ENCODE data around the gene AFF3.

Gene AFF3

DNA sequence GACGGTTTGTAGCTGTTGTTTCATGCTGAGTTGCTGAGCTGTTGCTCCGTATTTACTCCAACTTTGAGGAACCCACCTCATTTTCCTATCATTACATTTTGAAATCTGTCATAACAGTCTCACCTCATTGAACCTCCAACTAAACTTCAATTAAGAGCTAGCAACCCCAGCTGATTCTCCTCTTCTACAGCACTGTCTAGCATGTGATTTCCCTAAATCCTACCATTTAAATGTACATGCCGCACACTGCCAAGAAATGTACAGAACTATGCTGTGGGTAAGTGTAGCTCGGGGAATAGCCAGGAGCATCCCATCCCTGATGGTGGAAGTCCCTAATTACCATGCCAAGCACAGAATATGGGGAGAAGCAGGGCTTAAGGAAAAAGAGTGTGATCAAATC is 299.9 kb downstream of the AFF3 start:
- TF ChIP-seq, protein P1, sequence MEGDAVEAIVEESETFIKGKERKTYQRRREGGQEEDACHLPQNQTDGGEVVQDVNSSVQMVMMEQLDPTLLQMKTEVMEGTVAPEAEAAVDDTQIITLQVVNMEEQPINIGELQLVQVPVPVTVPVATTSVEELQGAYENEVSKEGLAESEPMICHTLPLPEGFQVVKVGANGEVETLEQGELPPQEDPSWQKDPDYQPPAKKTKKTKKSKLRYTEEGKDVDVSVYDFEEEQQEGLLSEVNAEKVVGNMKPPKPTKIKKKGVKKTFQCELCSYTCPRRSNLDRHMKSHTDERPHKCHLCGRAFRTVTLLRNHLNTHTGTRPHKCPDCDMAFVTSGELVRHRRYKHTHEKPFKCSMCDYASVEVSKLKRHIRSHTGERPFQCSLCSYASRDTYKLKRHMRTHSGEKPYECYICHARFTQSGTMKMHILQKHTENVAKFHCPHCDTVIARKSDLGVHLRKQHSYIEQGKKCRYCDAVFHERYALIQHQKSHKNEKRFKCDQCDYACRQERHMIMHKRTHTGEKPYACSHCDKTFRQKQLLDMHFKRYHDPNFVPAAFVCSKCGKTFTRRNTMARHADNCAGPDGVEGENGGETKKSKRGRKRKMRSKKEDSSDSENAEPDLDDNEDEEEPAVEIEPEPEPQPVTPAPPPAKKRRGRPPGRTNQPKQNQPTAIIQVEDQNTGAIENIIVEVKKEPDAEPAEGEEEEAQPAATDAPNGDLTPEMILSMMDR (IDR thresholded peaks at IDR 0.05; ENCODE audit: control extremely low read depth, extremely low read depth, low read depth, missing control alignments) = no peak
- no peak for DNase-seq (ENCODE audit: extremely low spot score)
- POLR2A ChIA-PET = no interaction called here
- CTCF ChIA-PET = interaction anchor here (1.6 kb wide), 1 partner anchor 9 kb away, joined by 6 read pairs; no protein-coding TSS in a partner anchor

GRCh38 chr2:99841749-99842148 is 300.6 kb downstream of the AFF3 start:
- CTCF ChIA-PET = interaction anchor here (1.6 kb wide), 1 partner anchor 9 kb away, joined by 6 read pairs; no protein-coding TSS in a partner anchor
- POLR2A ChIA-PET = no interaction called here
- TF ChIP-seq, protein P1 (IDR thresholded peaks at IDR 0.05; ENCODE audit: control extremely low read depth, extremely low read depth, low read depth, missing control alignments) = no peak
- DNase-seq (ENCODE audit: extremely low spot score) = no peak

- ChIA-PET CTCF (interaction anchor here (0.8 kb wide), 1 partner anchor 9 kb away, joined by 3 read pairs; no protein-coding TSS in a partner anchor), POLR2A (no interaction called here)
- TF ChIP-seq, protein P1 (IDR thresholded peaks at IDR 0.05; ENCODE audit: control extremely low read depth, extremely low read depth, low read depth, missing control alignments) = no peak
- DNase-seq (ENCODE audit: extremely low spot score) = no peak
These were observed 301.6 kb downstream of the AFF3 start for GRCh38 chr2:99840831-99841230.

DNA sequence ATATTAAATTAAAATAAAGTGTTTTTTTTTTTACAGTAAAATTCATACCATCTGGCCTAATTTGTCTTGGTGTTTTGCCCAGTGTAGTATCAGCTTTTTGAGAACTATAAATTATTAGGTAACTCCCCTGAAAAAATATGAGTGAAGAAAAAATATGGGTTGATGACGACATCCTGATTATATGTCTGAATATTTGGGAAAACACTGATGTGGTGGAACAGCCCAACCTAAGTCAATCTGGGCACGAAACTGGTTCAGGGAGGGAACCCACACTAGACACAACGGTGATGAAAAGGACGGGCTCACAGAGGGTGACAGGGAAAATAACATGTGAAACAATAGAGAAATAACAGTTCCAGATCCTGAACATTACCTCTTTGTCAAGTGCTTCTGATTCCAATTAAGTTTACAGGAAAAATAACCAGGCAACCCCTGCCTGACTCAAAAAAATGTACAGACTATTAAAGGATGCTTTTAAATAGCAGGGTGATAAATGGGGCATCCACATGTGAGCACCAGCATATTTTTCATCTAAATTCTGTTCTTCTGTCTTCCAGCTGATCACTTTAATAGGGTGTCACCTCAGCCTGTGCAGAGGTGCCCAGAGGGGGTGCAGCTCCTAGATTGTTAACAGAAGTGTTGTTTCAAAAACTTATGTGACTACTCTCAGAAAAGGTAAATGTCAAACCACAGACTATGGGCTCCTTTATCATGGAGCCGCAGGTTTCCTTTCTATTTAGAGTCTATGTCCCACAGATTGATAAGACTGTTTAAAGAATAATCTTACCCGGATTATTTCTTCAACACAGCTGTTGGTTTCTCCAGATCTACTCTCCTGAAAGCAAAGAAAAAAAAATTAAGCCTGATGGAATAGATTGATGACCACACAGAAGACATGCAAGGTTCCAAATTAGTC is 305.4 kb downstream of the AFF3 start:
- no peak for DNase-seq (ENCODE audit: extremely low spot score)
- ChIA-PET POLR2A (no interaction called here), CTCF (no interaction called here)
- TF ChIP-seq, protein P1 (IDR thresholded peaks at IDR 0.05; ENCODE audit: control extremely low read depth, extremely low read depth, low read depth, missing control alignments) = no peak

GRCh38 chr2:99834426-99834825 is 308.0 kb downstream of the AFF3 start:
- DNase-seq (ENCODE audit: extremely low spot score) = no peak
- CTCF ChIA-PET = interaction anchor here (1.9 kb wide), 1 partner anchor 15 kb away, joined by 6 read pairs; no protein-coding TSS in a partner anchor
- TF ChIP-seq, protein P1 (IDR thresholded peaks at IDR 0.05; ENCODE audit: control extremely low read depth, extremely low read depth, low read depth, missing control alignments) = no peak
- POLR2A ChIA-PET = no interaction called here

GRCh38 chr2:99833586-99834201 is 308.7 kb downstream of the AFF3 start:
- ChIA-PET POLR2A (no interaction called here), CTCF (interaction anchor here (1.9 kb wide), 1 partner anchor 14 kb away, joined by 6 read pairs; no protein-coding TSS in a partner anchor)
- TF ChIP-seq, protein P1 (IDR thresholded peaks at IDR 0.05; ENCODE audit: control extremely low read depth, extremely low read depth, low read depth, missing control alignments) = no peak

More at GRCh38 chr2:99833586-99834201, 308.7 kb downstream of the AFF3 start:
- no peak for DNase-seq (ENCODE audit: extremely low spot score)
